HG02588 (cell line): ENCODE measurements around the gene CORO2A.
"Not testable (repeated sequence)": the region's sequence is repeated elsewhere in the genome, so short reads cannot be mapped to it uniquely, and the experiment has no call there.

ENCODE experiments used
- ATAC-seq: cut with Tn5 transposase; IDR thresholded peaks from one replicate; pipeline ENCODE4 v1.9.1; 2021; ENCODE audit warnings: mild to moderate bottlenecking, moderate library complexity; ENCODE audit not compliant: unreplicated experiment

CORO2A gene

GRCh38 chr9:98087420-98088354, 104.8 kb downstream of the CORO2A start:
- no peak for ATAC-seq

DNA sequence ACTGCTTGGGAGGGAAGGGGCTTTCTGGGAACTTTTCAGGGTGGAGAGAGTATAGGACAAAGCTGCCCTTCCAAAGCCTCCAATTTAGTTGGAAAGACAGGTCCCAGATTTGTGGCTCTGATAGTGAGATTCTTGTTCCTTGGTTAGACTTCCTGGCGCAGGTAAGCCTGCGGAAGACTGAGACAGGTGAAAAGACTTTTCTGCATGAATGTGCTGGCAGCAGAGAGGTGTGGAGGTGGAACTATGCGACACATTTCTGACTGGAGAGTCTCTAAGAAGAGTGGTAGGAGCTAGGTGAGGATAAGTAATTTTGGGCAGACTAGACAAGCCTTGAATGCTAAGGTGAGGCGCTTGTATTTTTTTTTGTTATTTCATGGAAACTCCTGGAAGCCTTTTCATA, 106.0 kb downstream of the CORO2A start:
- no peak for ATAC-seq

DNA sequence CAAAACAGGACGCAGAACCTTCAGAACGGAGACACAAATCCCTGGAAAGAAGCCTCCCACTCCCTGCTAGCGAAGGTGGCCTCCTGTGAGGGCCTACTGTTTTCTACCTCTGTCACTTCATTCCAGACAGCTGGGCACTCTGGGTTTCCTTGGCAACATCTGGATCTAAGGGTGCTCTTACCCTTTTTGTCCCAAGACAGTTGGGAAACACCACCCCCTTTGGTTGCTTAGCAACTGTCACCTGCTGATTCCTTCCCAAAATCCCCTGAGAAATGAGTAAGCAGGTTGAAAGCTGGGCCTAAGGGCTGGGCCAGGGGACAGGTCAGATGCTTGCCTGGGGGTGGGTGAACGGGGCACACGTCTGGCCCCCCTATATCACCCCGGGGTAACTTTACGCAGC, 106.5 kb downstream of the CORO2A start:
- ATAC-seq: no peak

GRCh38 chr9:98085058-98085457, 107.4 kb downstream of the CORO2A start:
- no peak for ATAC-seq

DNA sequence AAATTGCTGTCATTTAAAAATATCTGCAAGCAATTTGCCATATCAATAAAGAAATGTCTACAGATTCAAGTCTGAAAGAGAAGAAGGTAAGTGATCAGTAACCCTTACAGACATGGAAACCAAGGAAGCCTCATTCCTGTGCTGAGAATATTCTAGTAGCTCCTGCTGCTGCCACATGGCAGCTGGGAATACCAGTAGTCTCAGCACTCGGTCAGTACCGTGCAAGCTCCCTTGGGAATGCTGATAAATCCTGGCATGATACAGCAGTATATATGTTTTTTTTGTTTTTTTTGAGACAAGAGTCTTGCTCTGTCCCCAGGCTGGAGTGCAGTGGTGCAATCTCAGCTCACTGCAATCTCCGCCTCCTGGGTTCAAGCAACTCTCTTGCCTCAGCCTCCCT, 108.0 kb downstream of the CORO2A start:
- no peak for ATAC-seq

DNA sequence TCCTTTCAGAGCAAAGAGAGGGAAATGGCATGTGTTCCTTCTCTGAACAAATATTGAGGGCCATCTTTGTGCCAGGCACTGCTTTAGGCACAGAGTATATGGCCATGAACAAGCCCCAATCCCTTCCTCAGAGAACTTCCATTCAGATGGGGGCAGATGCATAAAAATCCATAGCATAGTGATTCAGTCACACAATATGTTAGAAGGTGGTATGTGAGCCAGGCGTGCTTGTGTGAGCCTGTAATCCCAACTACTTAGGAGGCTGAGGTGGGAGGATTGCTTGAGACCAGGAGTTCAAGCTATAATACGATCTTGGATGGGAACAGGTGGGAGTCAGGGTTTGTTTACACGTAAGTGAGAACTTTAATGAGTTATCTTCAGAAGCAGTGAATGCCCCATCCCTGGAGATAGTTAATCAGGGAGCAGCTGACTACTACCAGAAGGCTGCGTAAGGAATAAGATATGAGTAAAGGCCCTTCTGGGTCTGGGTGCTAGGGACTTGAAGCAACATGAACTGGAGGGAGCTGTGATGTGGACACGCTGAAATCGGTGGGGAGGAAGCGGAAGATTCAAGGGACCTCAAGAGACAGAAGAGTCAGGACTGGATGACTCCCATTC, 108.8 kb downstream of the CORO2A start:
- ATAC-seq: no peak

GRCh38 chr9:98083061-98083501, 109.4 kb downstream of the CORO2A start:
- no peak for ATAC-seq

GRCh38 chr9:98081477-98082219, 110.8 kb downstream of the CORO2A start:
- ATAC-seq: no peak

- ATAC-seq: no peak
These were observed 111.7 kb downstream of the CORO2A start for GRCh38 chr9:98080780-98081179.

DNA sequence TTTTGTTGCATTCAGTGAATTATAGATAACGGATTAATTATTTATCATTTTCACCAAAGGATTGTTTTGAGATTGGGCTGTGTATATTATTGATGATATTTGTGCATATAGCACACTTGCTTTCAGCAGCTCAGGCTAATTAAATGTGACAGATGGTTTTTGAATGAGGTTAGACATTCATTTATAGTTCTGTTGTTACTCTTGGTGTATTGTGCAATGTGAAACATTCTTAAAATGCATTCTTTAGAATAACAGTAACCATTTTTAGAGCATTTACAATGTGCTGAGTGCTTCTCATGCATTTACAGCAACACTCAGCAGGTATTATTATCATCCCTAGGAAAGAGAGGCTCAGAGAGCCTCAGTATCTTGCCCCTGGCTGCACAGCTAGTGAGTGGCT, 112.1 kb downstream of the CORO2A start:
- ATAC-seq: no peak

DNA sequence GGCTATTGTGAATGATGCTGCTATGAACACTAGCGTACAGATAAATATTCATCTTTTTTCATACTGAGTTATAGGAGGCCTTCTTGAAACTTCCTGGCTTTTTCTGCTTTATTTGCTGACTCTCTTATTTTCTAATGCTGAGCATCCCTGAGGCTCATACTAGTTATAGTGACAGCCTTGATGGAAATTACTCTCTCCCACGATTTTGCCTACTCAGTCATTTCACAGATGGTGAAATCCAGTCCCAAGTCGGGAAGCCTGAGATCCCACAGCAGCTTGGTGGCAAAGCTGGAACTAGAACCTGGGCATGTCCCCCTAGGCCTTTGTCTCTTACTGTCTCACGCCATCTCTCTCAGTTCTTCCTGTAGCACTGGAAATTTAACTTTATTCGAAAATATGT, 113.5 kb downstream of the CORO2A start:
- ATAC-seq: no peak

DNA sequence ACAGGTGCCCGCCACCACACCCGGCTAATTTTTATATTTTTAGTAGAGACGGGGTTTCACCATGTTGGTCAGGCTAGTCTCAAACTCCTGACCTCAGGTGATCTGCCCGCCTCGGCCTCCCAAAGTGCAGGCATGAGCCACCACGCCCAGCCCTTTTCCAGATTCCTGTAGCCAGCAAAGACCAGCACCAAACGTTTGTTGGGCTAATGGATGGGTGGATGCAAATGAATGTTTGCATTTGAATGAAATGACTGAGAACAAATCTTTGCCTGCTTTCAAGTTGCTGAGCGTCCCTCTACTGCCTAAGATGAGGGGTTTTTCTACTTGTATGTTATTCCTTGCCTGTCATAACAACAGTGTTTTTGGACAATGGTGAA, 115.9 kb downstream of the CORO2A start:
- ATAC-seq: not testable (repeated sequence)

DNA sequence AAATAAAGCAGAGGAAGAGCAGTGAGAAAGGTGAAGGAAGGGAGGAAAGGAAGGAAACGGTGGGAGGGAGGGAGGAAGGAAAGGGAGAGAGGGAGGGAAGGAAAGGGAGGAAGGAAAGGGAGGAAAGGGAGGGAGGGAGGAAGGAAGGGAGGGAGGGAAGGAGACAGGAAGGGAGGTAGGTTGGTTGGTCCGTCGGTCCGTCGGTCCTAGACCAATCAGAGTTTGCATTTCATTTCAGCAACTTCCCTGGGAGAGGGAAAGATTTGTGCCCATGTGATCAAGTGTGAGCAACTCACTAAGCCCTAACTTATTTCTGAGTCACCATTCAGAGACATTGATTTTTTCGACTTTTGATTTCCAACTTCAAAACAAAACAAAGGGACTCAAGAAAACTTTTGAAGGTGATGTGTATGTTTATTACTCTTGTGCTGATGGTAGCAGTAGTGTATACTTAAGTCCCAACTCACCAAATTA, 117.1 kb downstream of the CORO2A start:
- no peak for ATAC-seq

DNA sequence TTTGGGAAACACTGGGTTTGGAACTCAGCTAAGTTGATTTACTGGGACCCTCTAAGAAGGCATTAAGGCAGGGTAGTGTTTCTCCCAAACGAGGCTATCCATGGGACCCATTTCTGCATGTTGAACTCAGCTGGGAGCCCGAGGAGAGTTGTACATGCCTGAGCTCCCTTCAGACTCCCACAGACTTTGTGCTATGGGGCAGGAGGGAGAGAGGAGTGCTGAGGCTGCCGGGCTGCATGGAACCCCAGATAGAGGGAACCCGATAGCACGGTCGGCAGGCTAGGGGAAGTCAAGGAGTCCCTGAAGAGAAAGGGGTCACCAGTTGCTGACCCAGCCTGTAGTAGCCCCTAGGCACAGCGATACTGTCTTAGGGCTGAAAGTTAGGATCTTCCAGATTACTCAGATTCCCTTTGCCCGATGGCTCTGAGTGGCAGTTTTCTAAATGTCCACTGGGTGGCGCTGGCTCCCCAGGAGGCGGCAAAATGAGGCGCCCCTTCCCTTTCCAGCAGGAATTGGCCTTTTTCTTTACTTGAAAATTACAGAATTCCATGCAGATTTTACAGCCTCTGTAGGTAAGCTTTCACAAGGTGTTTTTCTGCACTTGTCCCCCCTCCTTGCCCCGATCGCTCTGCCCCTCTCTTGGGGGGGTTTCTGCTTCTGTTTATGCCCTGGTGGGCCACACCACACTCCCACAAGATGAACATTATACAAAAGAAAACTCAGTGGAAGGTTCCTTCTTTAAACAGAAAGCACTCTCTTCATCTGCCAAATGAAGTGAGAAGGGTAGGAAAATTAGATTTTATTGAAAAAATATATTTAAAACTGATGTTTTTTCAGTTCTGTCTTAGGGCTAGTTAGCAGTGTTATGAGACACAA, 118.1 kb downstream of the CORO2A start:
- no peak for ATAC-seq

GRCh38 chr9:98071737-98072136, 120.7 kb downstream of the CORO2A start:
- ATAC-seq: no peak
